Endothelial cell of umbilical vein (primary cell): ENCODE results near the gene ARHGAP15. TPM values are rescaled to one million over a fixed set of nuclear protein-coding genes. Genes with fewer than 3 reads are reported as not detected.

Experiments used
- BruUV-seq: library from RNA; stranded (reverse); fragments of 400-500 nt; replicated peaks from 2 replicates; lab custom pipeline; 2021; lab: Mats Ljungman, UMichigan
- CTCF ChIA-PET: fragments of 300-600, 350-600 bp; sonication (Branson Sonifier 250); formaldehyde crosslinking; loops from one replicate; lab custom pipeline; 2021; ENCODE audit warnings: antibody characterized with exemption, inconsistent platforms; lab: Charles Lee
- POLR2A ChIA-PET: fragments of 300-600, 350-600 bp; sonication (Branson Sonifier 250); formaldehyde crosslinking; loops from one replicate; lab custom pipeline; 2021; ENCODE audit warnings: antibody characterized with exemption, inconsistent platforms; lab: Charles Lee
- DNase-seq: peaks from one replicate; pipeline ENCODE4 v3.0.0-alpha.2; 2011; ENCODE audit warnings: low read depth, low spot score
- FAIRE-seq: peaks from 2 replicates; lab custom pipeline; 2011; peaks lifted over from hg19 to GRCh38; lab: Jason Lieb, UNC
- H2AFZ ChIP-seq: 2 replicates; pipeline ENCODE4 v1.6.0; 2012; ENCODE audit warnings: low read depth, low read length, control low read depth, inconsistent platforms
- H3K27ac ChIP-seq: 2 replicates; pipeline ENCODE4 v1.5.1; 2011; ENCODE audit warnings: low read depth, mild to moderate bottlenecking, control low read depth, low read length, moderate library complexity; ENCODE audit not compliant: insufficient read depth
- H3K27me3 ChIP-seq, 2 experiments: 2 replicates each; pipeline versions ENCODE4 v1.6.0 to v1.6.1; 2011; ENCODE audit warnings: low read length in 2 of 2, mixed read lengths in 1 of 2; ENCODE audit not compliant: control insufficient read depth in 2 of 2, insufficient read depth in 2 of 2
- H3K36me3 ChIP-seq, 2 experiments: 2 replicates in 1 of 2; 3 replicates in 1 of 2; pipeline ENCODE4 v1.5.1; 2011; ENCODE audit warnings: low read length in 2 of 2, mild to moderate bottlenecking in 1 of 2, moderate library complexity in 1 of 2; ENCODE audit not compliant: control insufficient read depth in 2 of 2, insufficient read depth in 2 of 2; ENCODE audit errors: extremely low read depth in 1 of 2
- H3K4me1 ChIP-seq: 3 replicates; pipeline ENCODE4 v1.5.1; 2011; ENCODE audit warnings: mild to moderate bottlenecking, low read length; ENCODE audit not compliant: control insufficient read depth, insufficient read depth; ENCODE audit errors: extremely low read depth
- H3K4me2 ChIP-seq: 2 replicates; pipeline ENCODE4 v1.6.1; 2011; ENCODE audit warnings: low read length, control low read depth, mixed read lengths; ENCODE audit not compliant: insufficient read depth
- H3K4me3 ChIP-seq, 3 experiments: fragments of 200-600 bp in 1 of 3; sonication (generic), shearing (Covaris generic) in 1 of 3; replicated peaks in 1 of 3; 2 replicates each; pipeline ENCODE4 v1.5.1; 2011 to 2016; ENCODE audit warnings: control low read depth in 3 of 3, low read length in 3 of 3, mild to moderate bottlenecking in 2 of 3, inconsistent platforms in 1 of 3, low read depth in 1 of 3, moderate library complexity in 1 of 3; ENCODE audit not compliant: insufficient read depth in 1 of 3
- H3K79me2 ChIP-seq: 2 replicates; pipeline ENCODE4 v1.6.0; 2012; ENCODE audit warnings: low read length, inconsistent platforms; ENCODE audit not compliant: control insufficient read depth, insufficient read depth
- H3K9ac ChIP-seq: replicated peaks from 2 replicates; pipeline ENCODE3; 2011; ENCODE audit warnings: low read length, control low read depth; ENCODE audit not compliant: insufficient read depth; ENCODE audit errors: extremely low read depth
- H3K9me1 ChIP-seq: replicated peaks from 3 replicates; pipeline ENCODE4 v1.6.0; 2011; ENCODE audit warnings: mild to moderate bottlenecking, low read length; ENCODE audit not compliant: control insufficient read depth, insufficient read depth; ENCODE audit errors: extremely low read depth
- H3K9me3 ChIP-seq: replicated peaks from 2 replicates; pipeline ENCODE4 v1.5.1; 2012; ENCODE audit warnings: low read length, inconsistent platforms; ENCODE audit not compliant: control insufficient read depth, insufficient read depth
- H4K20me1 ChIP-seq: replicated peaks from 2 replicates; pipeline ENCODE3; 2011; ENCODE audit warnings: mild to moderate bottlenecking, low read length; ENCODE audit not compliant: control insufficient read depth, insufficient read depth; ENCODE audit errors: extremely low read depth
- EZH2 ChIP-seq: IDR thresholded peaks from 2 replicates; pipeline ENCODE4 v1.6.1; 2012; ENCODE audit warnings: borderline replicate concordance, low read depth, mild to moderate bottlenecking, moderate library complexity, low read length, inconsistent platforms; ENCODE audit not compliant: severe bottlenecking
- FOS ChIP-seq: IDR thresholded peaks from 2 replicates; pipeline ENCODE4 v1.6.1; 2011; ENCODE audit warnings: mild to moderate bottlenecking, low read length, moderate library complexity, borderline replicate concordance; ENCODE audit not compliant: insufficient read depth
- GATA2 ChIP-seq: IDR thresholded peaks from 2 replicates; pipeline ENCODE4 v1.7.0; 2011; ENCODE audit warnings: low read depth, mild to moderate bottlenecking, moderate library complexity, mixed read lengths, low read length; ENCODE audit not compliant: insufficient read length, insufficient read depth
- JUN ChIP-seq: IDR thresholded peaks from 2 replicates; pipeline ENCODE4 v1.6.1; 2011; ENCODE audit warnings: borderline replicate concordance, low read depth; ENCODE audit not compliant: insufficient read length, insufficient read depth
- MAX ChIP-seq: IDR thresholded peaks from 2 replicates; pipeline ENCODE4 v1.6.1; 2011; ENCODE audit not compliant: insufficient read depth, insufficient read length
- MYC ChIP-seq: IDR thresholded peaks from one replicate; pipeline ENCODE4 v1.6.1; 2011; ENCODE audit warnings: mild to moderate bottlenecking, low read depth, low read length
- POLR2A ChIP-seq: IDR thresholded peaks from 2 replicates; pipeline ENCODE4 v1.6.1; 2012; ENCODE audit warnings: low read depth, mild to moderate bottlenecking, control low read depth, low read length
- POLR2AphosphoS5 ChIP-seq: IDR thresholded peaks from 2 replicates; pipeline ENCODE4 v1.6.1; 2012; ENCODE audit warnings: low read depth, mild to moderate bottlenecking, control low read depth, low read length, moderate library complexity; ENCODE audit not compliant: insufficient read depth
- dilution Hi-C: fragments of 300-500 bp; cut with MboI; formaldehyde crosslinking; loops from one replicate; pipeline ENCODE4 v1.15.0; 2019; ENCODE audit warnings: low sequenced_read_pairs; ENCODE audit not compliant: extremely low pct_ligation_motif_present
- intact Hi-C: fragments of 100-400 bp; cut with micrococcal nuclease; formaldehyde crosslinking; loops from one replicate; pipeline ENCODE4 v1.10.0; 2022
- polyA plus RNA-seq, 4 experiments: library from polyadenylated mRNA; depleted of rRNA in 3 of 4; stranded (reverse) in 3 of 4; unstranded in 1 of 4; fragments of >200 nt; gene quantifications; 2 replicates each; pipeline versions ENCODE4 v1.2.1 to v1.2.3, GENCODE V29; 2011 to 2012; ENCODE audit warnings: missing spikeins in 1 of 4
- total RNA-seq: library from RNA; stranded (reverse); gene quantifications from 2 replicates; pipeline ENCODE4 v1.2.3, GENCODE V29; 2021
- TF ChIP-seq, protein P1 (sequence below), 2 donors: IDR thresholded peaks; 1 replicate in 1 of 2; 2 replicates in 1 of 2; pipeline ENCODE4 v1.5.1; 2011; ENCODE audit warnings: low read length in 2 of 2, mild to moderate bottlenecking in 2 of 2, moderate library complexity in 2 of 2, control low read depth in 1 of 2, inconsistent platforms in 1 of 2, low read depth in 1 of 2; ENCODE audit not compliant: insufficient read depth in 1 of 2; ENCODE audit errors: extremely low read depth in 1 of 2

ARHGAP15 gene
- total and polyA plus RNA-seq, 2 donors (not counting 3 experiments of a cell fraction or from before 2014, with no cell fraction given): not detected

- BruUV-seq: no TSS peak
These were observed 374.1 kb downstream of the ARHGAP15 start for GRCh38 chr2:143503280-143503679.

More at GRCh38 chr2:143503280-143503679, 374.1 kb downstream of the ARHGAP15 start:
- dilution Hi-C loops: no loop called here
- Histone ChIP-seq H3K4me3 (no peak overlapping the region), H3K9me1 (no peaks in the 10 kb centered on the region), H3K79me2 (no peaks in the 10 kb centered on the region), H3K36me3 (no peaks in the 10 kb centered on the region), H3K27me3 (no peaks in the 10 kb centered on the region), H3K27ac (no peak overlapping the region), H3K4me1 (no peaks in the 10 kb centered on the region), H3K9me3 (no peaks in the 10 kb centered on the region), H2AFZ (no peak overlapping the region), H3K4me2 (no peak overlapping the region), H4K20me1 (no peaks in the 10 kb centered on the region), H3K9ac (no peak overlapping the region)
- FAIRE-seq: no peak
- ChIA-PET CTCF (interaction anchor here (1.1 to 1.6 kb wide), 2 partner anchors 9 to 10 kb away, joined by 4 read pairs; no protein-coding TSS in a partner anchor), POLR2A (no interaction called here)
- TF ChIP-seq MAX (no peak), EZH2 (no peak), GATA2 (no peak), POLR2A (no peak), FOS (no peak), POLR2AphosphoS5 (no peak), JUN (no peak), MYC (no peak)
- TF ChIP-seq, protein P1, sequence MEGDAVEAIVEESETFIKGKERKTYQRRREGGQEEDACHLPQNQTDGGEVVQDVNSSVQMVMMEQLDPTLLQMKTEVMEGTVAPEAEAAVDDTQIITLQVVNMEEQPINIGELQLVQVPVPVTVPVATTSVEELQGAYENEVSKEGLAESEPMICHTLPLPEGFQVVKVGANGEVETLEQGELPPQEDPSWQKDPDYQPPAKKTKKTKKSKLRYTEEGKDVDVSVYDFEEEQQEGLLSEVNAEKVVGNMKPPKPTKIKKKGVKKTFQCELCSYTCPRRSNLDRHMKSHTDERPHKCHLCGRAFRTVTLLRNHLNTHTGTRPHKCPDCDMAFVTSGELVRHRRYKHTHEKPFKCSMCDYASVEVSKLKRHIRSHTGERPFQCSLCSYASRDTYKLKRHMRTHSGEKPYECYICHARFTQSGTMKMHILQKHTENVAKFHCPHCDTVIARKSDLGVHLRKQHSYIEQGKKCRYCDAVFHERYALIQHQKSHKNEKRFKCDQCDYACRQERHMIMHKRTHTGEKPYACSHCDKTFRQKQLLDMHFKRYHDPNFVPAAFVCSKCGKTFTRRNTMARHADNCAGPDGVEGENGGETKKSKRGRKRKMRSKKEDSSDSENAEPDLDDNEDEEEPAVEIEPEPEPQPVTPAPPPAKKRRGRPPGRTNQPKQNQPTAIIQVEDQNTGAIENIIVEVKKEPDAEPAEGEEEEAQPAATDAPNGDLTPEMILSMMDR (IDR thresholded peaks at IDR 0.05; ENCODE audit: extremely low read depth in 1 of 2, insufficient read depth in 1 of 2, low read depth in 1 of 2, low read length in 2 of 2): no peak
- no peak for DNase-seq
- intact Hi-C loops: no loop called here
